ENCODE results near the gene PTPRE.

- TF ChIP-seq, protein P1, sequence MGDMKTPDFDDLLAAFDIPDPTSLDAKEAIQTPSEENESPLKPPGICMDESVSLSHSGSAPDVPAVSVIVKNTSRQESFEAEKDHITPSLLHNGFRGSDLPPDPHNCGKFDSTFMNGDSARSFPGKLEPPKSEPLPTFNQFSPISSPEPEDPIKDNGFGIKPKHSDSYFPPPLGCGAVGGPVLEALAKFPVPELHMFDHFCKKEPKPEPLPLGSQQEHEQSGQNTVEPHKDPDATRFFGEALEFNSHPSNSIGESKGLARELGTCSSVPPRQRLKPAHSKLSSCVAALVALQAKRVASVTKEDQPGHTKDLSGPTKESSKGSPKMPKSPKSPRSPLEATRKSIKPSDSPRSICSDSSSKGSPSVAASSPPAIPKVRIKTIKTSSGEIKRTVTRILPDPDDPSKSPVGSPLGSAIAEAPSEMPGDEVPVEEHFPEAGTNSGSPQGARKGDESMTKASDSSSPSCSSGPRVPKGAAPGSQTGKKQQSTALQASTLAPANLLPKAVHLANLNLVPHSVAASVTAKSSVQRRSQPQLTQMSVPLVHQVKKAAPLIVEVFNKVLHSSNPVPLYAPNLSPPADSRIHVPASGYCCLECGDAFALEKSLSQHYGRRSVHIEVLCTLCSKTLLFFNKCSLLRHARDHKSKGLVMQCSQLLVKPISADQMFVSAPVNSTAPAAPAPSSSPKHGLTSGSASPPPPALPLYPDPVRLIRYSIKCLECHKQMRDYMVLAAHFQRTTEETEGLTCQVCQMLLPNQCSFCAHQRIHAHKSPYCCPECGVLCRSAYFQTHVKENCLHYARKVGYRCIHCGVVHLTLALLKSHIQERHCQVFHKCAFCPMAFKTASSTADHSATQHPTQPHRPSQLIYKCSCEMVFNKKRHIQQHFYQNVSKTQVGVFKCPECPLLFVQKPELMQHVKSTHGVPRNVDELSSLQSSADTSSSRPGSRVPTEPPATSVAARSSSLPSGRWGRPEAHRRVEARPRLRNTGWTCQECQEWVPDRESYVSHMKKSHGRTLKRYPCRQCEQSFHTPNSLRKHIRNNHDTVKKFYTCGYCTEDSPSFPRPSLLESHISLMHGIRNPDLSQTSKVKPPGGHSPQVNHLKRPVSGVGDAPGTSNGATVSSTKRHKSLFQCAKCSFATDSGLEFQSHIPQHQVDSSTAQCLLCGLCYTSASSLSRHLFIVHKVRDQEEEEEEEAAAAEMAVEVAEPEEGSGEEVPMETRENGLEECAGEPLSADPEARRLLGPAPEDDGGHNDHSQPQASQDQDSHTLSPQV (IDR thresholded peaks at IDR 0.05): no peak
- no peak for TF ChIP-seq CTCF (IDR thresholded peaks at IDR 0.05 in 2 of 3, conservative IDR thresholded peaks at IDR 0.05 in 1 of 3; ENCODE audit: control insufficient read depth in 2 of 3, extremely low read depth in 1 of 3, insufficient read depth in 1 of 3, low read depth in 3 of 3, low read length in 3 of 3)
Measured at GRCh38 chr10:127897177-127897576, 9.7 kb upstream of the PTPRE start.
